Heart right ventricle (tissue), 16 donors: Measurements from ENCODE around the gene VTN. TPM values are rescaled to one million over a fixed set of nuclear protein-coding genes. Genes with fewer than 3 reads are reported as not detected.

ENCODE experiments used
- ATAC-seq, 8 donors: fragments of 200-7000 bp; cut with Tn5 transposase; one replicate each; pipeline ENCODE4 v1.9.1; 2020; ENCODE audit warnings: mild to moderate bottlenecking in 8 of 8, moderate library complexity in 8 of 8, moderate number of reproducible peaks in 1 of 8
- DNase-seq, 2 donors: peaks; one replicate each; pipeline ENCODE4 v3.0.0-alpha.2; 2020
- H3K27ac ChIP-seq, 10 donors: fragments of 200-600 bp; sonication (generic) in 2 of 10; one replicate each; pipeline versions ENCODE4 v1.5.0 to v1.8.0; 2020 to 2022; ENCODE audit warnings: mild to moderate bottlenecking in 3 of 10
- H3K27me3 ChIP-seq, 7 donors: fragments of 200-600 bp; one replicate each; pipeline ENCODE4 v1.8.0; 2021 to 2022; ENCODE audit warnings: mild to moderate bottlenecking in 2 of 7
- H3K36me3 ChIP-seq, 9 donors: fragments of 200-600 bp; sonication (generic) in 1 of 9; one replicate each; pipeline versions ENCODE4 v1.5.0 to v1.8.0; 2020 to 2022; ENCODE audit warnings: mild to moderate bottlenecking in 2 of 9
- H3K4me1 ChIP-seq, 9 donors: fragments of 200-600 bp; sonication (generic) in 1 of 9; one replicate each; pipeline versions ENCODE4 v1.5.0 to v1.8.0; 2020 to 2022; ENCODE audit warnings: mild to moderate bottlenecking in 4 of 9
- H3K4me3 ChIP-seq, 10 donors: fragments of 200-600 bp; sonication (generic) in 2 of 10; one replicate each; pipeline versions ENCODE4 v1.5.0 to v1.8.0; 2020 to 2022; ENCODE audit warnings: mild to moderate bottlenecking in 7 of 10, moderate library complexity in 2 of 10
- H3K9me3 ChIP-seq, 11 donors: fragments of 200-600 bp in 10 of 11; sonication (generic) in 2 of 11; one replicate each; pipeline versions ENCODE4 v1.5.0 to v1.8.0; 2013 to 2022; ENCODE audit warnings: mild to moderate bottlenecking in 2 of 11, control low read depth in 1 of 11, moderate library complexity in 1 of 11
- CTCF ChIP-seq, 9 donors: fragments of 200-600 bp; sonication (generic) in 2 of 9; IDR thresholded peaks; one replicate each; pipeline versions ENCODE4 v1.5.0 to v1.8.0; 2021 to 2022; ENCODE audit warnings: antibody characterized with exemption in 9 of 9, mild to moderate bottlenecking in 5 of 9, moderate library complexity in 1 of 9
- WGBS, 2 donors: extraction: QIAGEN DNeasy Blood & Tissue Kit; methylation state at CpG; one replicate each; pipeline ENCODE4 v1.1.7; 2013; ENCODE audit warnings: inconsistent platforms in 1 of 2; 5-methylcytosine and 5-hydroxymethylcytosine counted together
- intact Hi-C, 10 donors: fragments of 100-400 bp; cut with DNase I; formaldehyde crosslinking; loops; one replicate each; pipeline versions ENCODE4 v1.11.1 to v1.14.2; 2022
- polyA plus RNA-seq, 2 donors: library from polyadenylated mRNA; stranded (reverse); fragments of 200-250 nt; gene quantifications; one replicate each; pipeline ENCODE4 v1.2.3, GENCODE V29; 2013
- total RNA-seq, 10 donors: library from RNA; stranded (reverse); fragmentation: NEBNext Ultra II Directional in 3 of 10; extraction: Animal tissue kit (Norgen Biotek cat#: 25700) in 3 of 10; gene quantifications; one replicate each; pipeline versions ENCODE4 v1.2.1 to v1.2.4, GENCODE V29; 2021 to 2023
- donor health status: Arrhythmogenic right ventricular cardiomyopathy.
- donor health status: ischemic (EF 13 %, LVEDD 7.1; RV severe dilation, severe dysfunction).
- donor health status: healthy with polysubstance abuse.
- donor health status: DM: no; HTN: yes; CAD: no.
- donor health status: DM: no; HTN: no; CAD: no.
- donor health status: ischemic (EF 25% LVEDD 6.9; RV normal size, moderate dysfunction).
- donor health status: ischemic (EF 25% LVEDD 5.7; RV mildly dilated, moderate dysfunction).
- donor health status: healthy.
- donor health status: DM: yes; HTN: yes; CAD: no.
- donor health status: Ischemic cardiomyopathy.
- donor health status: ischemic (EF 35%, LVEDD 5.7; RV mildly dilated, moderate dysfunction).
- donor health status: nonischemic (EF 11% LVEDD 7.7; RV severe dilation, severe dysfunction).
- donor health status: DM: yes; HTN: yes; CAD: no.
- donor health status: PGD.
- donor health status: ischemic (EF 29% LVEDD 5.4; RV normal size, mild dysfunction).
- donor health status: nonischemic (EF 23%, LVEDD 6.1; RV moderate dilation, normal function).

VTN gene
- total and polyA plus RNA-seq, 12 donors, result 26.3 to 121 (median 64.8) TPM

DNA sequence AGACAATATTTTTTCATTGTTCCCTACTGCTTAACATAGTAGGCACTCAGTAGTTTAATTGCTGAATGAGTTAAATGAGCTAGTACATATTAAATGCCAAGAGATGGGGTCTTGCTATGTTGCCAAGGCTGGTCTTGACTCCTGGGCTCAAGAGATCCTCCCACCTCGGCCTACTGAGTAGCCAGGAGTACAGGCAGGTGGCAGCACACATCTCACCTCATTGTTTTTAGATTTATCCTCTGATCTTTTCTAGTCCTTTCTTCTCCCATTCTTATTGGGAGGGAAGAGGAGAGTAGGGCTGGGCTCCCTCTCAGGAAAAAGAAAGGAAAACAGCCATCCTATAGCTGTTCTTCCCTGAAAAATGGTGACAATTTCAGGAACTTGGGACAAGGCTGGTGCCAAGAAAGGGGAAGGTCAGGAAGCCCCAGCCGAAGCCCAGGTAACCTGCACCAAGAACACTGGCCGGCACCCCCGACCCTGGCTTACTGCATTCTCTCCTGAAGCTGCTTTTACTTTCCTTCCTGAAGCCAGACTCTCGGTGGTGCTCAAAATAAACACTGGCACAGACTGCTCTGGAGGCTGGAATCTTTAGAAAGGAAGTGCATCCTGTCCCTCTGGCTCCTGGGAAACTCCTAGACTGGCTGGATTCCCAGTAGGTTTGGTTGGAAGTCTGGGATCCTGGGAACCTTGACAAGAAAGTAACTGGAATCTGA, 31.9 kb downstream of the VTN start:
- Histone ChIP-seq H3K27me3 (no peaks in the 10 kb centered on the region), H3K4me3 (peak overlapping the region in 7 of 10 donors; percentile 11 to 94 (median 85)), H3K9me3 (no peaks in the 10 kb centered on the region), H3K27ac (peak overlapping the region; percentile 37 to 99 (median 98)), H3K4me1 (peaks cover 15 to 62% (median 59%) of the 10 kb centered on the region in 9 donors), H3K36me3 (peaks cover under 1 to 45% (median 39%) of the 10 kb centered on the region in 9 donors)
- DNase-seq, result peak in 1 of 2 donors; percentile 83
- ATAC-seq, result peak in 3 of 8 donors; percentile 5 to 17 (median 6)
- TF ChIP-seq CTCF (IDR thresholded peaks at IDR 0.05), result peak in 2 of 9 donors; percentile 11 to 19
- intact Hi-C loops, result loop anchor here in 2 of 10 donors (5.0 to 10.0 kb wide), 4 partner anchors 293 to 617 kb away; partner anchors contain the start of genes NLK (in 2 of the 2) and PHF12 (in 2 of the 2)
- WGBS, 2 donors, result 29 to 35% methylated on average over 5 of the region's 5 CpGs

DNA sequence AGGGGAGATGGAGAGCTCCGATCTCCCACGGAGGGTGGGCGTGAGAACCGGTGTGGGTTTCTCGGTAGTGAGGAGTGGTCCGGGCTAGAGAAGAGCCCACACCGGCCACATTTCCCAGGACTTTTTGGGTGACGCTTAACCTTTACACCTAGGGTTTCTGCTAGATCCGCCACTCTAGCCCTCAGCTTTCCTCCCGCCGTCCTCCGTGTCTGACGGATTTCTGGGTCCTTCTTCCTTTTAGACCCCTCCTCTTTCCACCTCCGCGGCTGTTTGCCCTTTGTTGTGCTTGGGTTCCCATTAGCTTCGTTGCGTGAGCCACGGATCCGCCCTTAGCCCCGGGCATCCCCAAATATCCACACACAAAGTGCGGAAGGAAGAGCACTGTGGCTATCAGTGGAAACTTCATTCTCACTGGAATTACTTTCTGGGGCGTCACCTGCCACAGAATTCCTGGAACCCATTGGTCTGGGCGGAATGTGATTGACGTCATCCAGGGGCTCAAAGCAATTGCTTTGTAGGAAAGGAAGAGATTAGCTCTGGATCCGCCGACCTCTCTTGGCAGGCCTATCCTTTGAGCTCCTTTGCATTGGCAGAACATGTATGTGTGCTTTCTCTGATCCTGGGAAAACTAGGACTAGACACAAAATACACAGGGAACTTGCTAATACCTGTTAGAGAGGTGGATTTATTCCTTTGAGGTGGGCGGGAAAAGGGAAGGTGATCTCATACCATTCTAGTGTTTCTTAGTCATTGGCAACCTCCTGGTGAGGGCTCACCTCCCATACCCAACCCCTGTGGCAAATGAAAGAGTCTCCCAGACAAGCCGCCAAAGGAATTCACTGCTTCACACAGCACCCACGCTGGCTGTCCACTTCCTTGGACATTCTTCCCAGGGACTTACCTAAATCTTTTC, 33.9 kb downstream of the VTN start:
- H3K27ac ChIP-seq, result peak overlapping the region; percentile 90 to 99 (median 98)
- DNase-seq (peak in 1 of 2 donors; percentile 85), ATAC-seq (peak; percentile 18 to 68 (median 46))
- peaks cover 15 to 64% (median 59%) of the 10 kb centered on the region in 9 donors for H3K4me1 ChIP-seq
- no peaks in the 10 kb centered on the region for H3K27me3 ChIP-seq
- no peak for TF ChIP-seq CTCF (IDR thresholded peaks at IDR 0.05)
- peaks cover 0 to 40% (median 26%) of the 10 kb centered on the region in 9 donors for H3K36me3 ChIP-seq
- H3K4me3 ChIP-seq, result peak overlapping the region; percentile 74 to 95 (median 88)
- H3K9me3 ChIP-seq, result no peaks in the 10 kb centered on the region
- intact Hi-C loops, result loop anchor here in 3 of 10 donors (1.0 to 10.0 kb wide), 7 partner anchors 17 to 619 kb away; partner anchors contain the start of genes NLK (in 2 of the 3), PHF12 (in 2 of the 3), POLDIP2 (in 2 of the 3) and TMEM97 (in 2 of the 3)
- 4% methylated on average over 29 of the region's 29 CpGs for WGBS, 2 donors

- H3K4me3 ChIP-seq, result peak within 1 kb of the TSS; percentile 74 to 95 (median 88)
- peak in 1 of 9 donors; percentile 8 for TF ChIP-seq CTCF (IDR thresholded peaks at IDR 0.05)
- no peaks in the 10 kb centered on the region for H3K27me3 ChIP-seq
- intact Hi-C loops, result loop anchor here in 3 of 10 donors (1.0 to 10.0 kb wide), 7 partner anchors 17 to 619 kb away; partner anchors contain the start of genes NLK (in 2 of the 3), PHF12 (in 2 of the 3), POLDIP2 (in 2 of the 3) and TMEM97 (in 2 of the 3)
- peak; percentile 95 to 97 (median 96) for ATAC-seq
- peaks cover 0 to 40% (median 23%) of the 10 kb centered on the region in 9 donors for H3K36me3 ChIP-seq
- 0% methylated on average over 62 of the region's 62 CpGs for WGBS, 2 donors
- peak; percentile 98 to 99 for DNase-seq
- H3K4me1 ChIP-seq, result peaks cover 15 to 63% (median 57%) of the 10 kb centered on the region in 9 donors
- H3K9me3 ChIP-seq, result no peaks in the 10 kb centered on the region
- H3K27ac ChIP-seq, result peak within 1 kb of the TSS; percentile 90 to 99 (median 98)
Observed at GRCh38 chr17:28335201-28335958, 34.7 kb downstream of the VTN start, which contains the start of the genes IFT20 and TNFAIP1. IFT20 (minus strand) TSS chr17:28335472; CDS start chr17:28331985, 3,487 bp downstream. TNFAIP1 (plus strand) TSS chr17:28335761; CDS start chr17:28339522, 3,761 bp downstream.
